BJ (cell line): ENCODE data around the gene ARID5A. TPM values are rescaled to one million over a fixed set of nuclear protein-coding genes. Genes with fewer than 3 reads are reported as not detected.
A peak's percentile ranks its signal among the peaks of the same experiment; 100 is the strongest.

ENCODE experiments used
- CTCF ChIA-PET: fragments of 350-600 bp; formaldehyde crosslinking; extraction: SDS; loops from one replicate; lab custom pipeline; 2021; ENCODE audit warnings: antibody characterized with exemption, inconsistent platforms; lab: Yijun Ruan, JAX
- POLR2A ChIA-PET: fragments of 300-600 bp; sonication (Branson Sonifier 250); formaldehyde crosslinking; extraction: SDS; loops from one replicate; lab custom pipeline; 2021; ENCODE audit warnings: antibody characterized with exemption; lab: Charles Lee
- DNase-seq: peaks from one replicate; pipeline ENCODE4 v3.0.0-alpha.2; 2011; ENCODE audit warnings: low read depth
- H3K27me3 ChIP-seq: 2 replicates; pipeline ENCODE4 v1.6.0; 2011; ENCODE audit warnings: low read length; ENCODE audit not compliant: control insufficient read depth, insufficient read depth
- H3K36me3 ChIP-seq: 2 replicates; pipeline ENCODE4 v1.5.1; 2011; ENCODE audit warnings: low read length; ENCODE audit not compliant: control insufficient read depth, insufficient read depth
- H3K4me3 ChIP-seq: 2 replicates; pipeline ENCODE4 v1.5.1; 2011; ENCODE audit warnings: low read depth, mild to moderate bottlenecking, control low read depth, low read length
- CTCF ChIP-seq: IDR thresholded peaks from 2 replicates; pipeline ENCODE4 v1.5.1; 2011; ENCODE audit warnings: low read depth, mild to moderate bottlenecking, control low read depth, inconsistent platforms, low read length, moderate library complexity; ENCODE audit not compliant: insufficient read depth
- polyA plus RNA-seq: library from polyadenylated mRNA; depleted of rRNA; stranded (reverse); fragments of >200 nt; gene quantifications from 2 replicates; pipeline ENCODE4 v1.2.3, GENCODE V29; 2011

The ARID5A gene
- polyA plus RNA-seq, 1 experiment = 19.1 TPM

GRCh38 chr2:96503637-96504243 lies 32.8 kb upstream of the ARID5A start:
- CTCF ChIA-PET = interaction anchor here (1.0 to 1.6 kb wide), 3 partner anchors 10 to 511 kb away, joined by 3 to 4 read pairs (median 3); no protein-coding TSS in a partner anchor
- no peaks in the 10 kb centered on the region for H3K36me3 ChIP-seq
- no peak overlapping the region for H3K4me3 ChIP-seq
- POLR2A ChIA-PET = no interaction called here
- H3K27me3 ChIP-seq = peaks cover 19% of the 10 kb centered on the region
- no peak for DNase-seq
- TF ChIP-seq CTCF = no peak

- ChIA-PET CTCF (interaction anchor here (0.7 to 9.3 kb wide), 9 partner anchors 13 to 513 kb away, joined by 3 to 253 read pairs (median 3); partner anchors contain the start of gene ASTL), POLR2A (no interaction called here)
- no peak for TF ChIP-seq CTCF
Observed at GRCh38 chr2:96505231-96505889, 31.2 kb upstream of the ARID5A start, which contains the start of gene NEURL3. Gene NEURL3, minus strand, starts transcription at chr2:96505357. Its CDS starts 71 bp downstream, at chr2:96505286.

GRCh38 chr2:96506016-96506906 lies 30.3 kb upstream of the ARID5A start:
- ChIA-PET POLR2A (no interaction called here), CTCF (interaction anchor here (1.0 to 9.3 kb wide), 6 partner anchors 14 to 369 kb away, joined by 3 to 253 read pairs (median 9); partner anchors contain the start of gene ASTL)
- TF ChIP-seq CTCF = no peak
- peaks cover 5% of the 10 kb centered on the region for H3K27me3 ChIP-seq
- no peaks in the 10 kb centered on the region for H3K36me3 ChIP-seq
- no peak overlapping the region for H3K4me3 ChIP-seq
- no peak for DNase-seq

More at GRCh38 chr2:96505231-96505889, 31.2 kb upstream of the ARID5A start, which contains the start of gene NEURL3:
- peak; percentile 22 for DNase-seq
- Histone ChIP-seq H3K27me3 (peaks cover 5% of the 10 kb centered on the region), H3K36me3 (no peaks in the 10 kb centered on the region), H3K4me3 (no peak within 1 kb of the TSS)

- CTCF ChIA-PET = interaction anchor here (1.0 to 9.3 kb wide), 4 partner anchors 11 to 369 kb away, joined by 4 to 253 read pairs (median 24); partner anchors contain the start of gene ASTL
- TF ChIP-seq CTCF = no peak
- DNase-seq = no peak
- POLR2A ChIA-PET = no interaction called here
- Histone ChIP-seq H3K36me3 (no peaks in the 10 kb centered on the region), H3K4me3 (no peak overlapping the region), H3K27me3 (peaks cover 7% of the 10 kb centered on the region)
Observed at GRCh38 chr2:96506907-96507240, 29.7 kb upstream of the ARID5A start.
